Transverse colon (tissue), 4 donors: ENCODE measurements around the gene ZNF148. TPM values are rescaled to one million over a fixed set of nuclear protein-coding genes. Genes with fewer than 3 reads are reported as not detected.

Experiments used
- DNase-seq: peaks from one replicate; pipeline ENCODE4 v3.0.0-alpha.2; 2019
- H3K27ac ChIP-seq, 4 donors: fragments of 200-600 bp; sonication (generic); 2 replicates each; pipeline ENCODE4 v1.5.1; 2016 to 2018; ENCODE audit warnings: inconsistent platforms in 4 of 4
- H3K27me3 ChIP-seq: fragments of 200-600 bp; sonication (generic); 2 replicates; pipeline ENCODE4 v1.5.1; 2017; ENCODE audit warnings: inconsistent platforms
- H3K36me3 ChIP-seq, 4 donors: fragments of 200-600 bp; sonication (generic); 2 replicates each; pipeline ENCODE4 v1.5.1; 2017 to 2019; ENCODE audit warnings: inconsistent platforms in 4 of 4
- H3K4me1 ChIP-seq, 4 donors: fragments of 200-600 bp; sonication (generic); 2 replicates each; pipeline ENCODE4 v1.5.1; 2017 to 2020; ENCODE audit warnings: inconsistent platforms in 4 of 4
- H3K4me3 ChIP-seq, 4 donors: fragments of 200-600 bp; sonication (generic); 1 replicate in 1 of 4; 2 replicates in 3 of 4; pipeline versions ENCODE4 v1.5.1 to v1.6.1; 2017 to 2019; ENCODE audit warnings: inconsistent platforms in 4 of 4
- H3K9me3 ChIP-seq, 2 donors: fragments of 200-600 bp; sonication (generic); 2 replicates each; pipeline ENCODE4 v1.5.1; 2017 to 2019; ENCODE audit warnings: inconsistent platforms in 2 of 2
- EP300 ChIP-seq: sonication (generic); formaldehyde crosslinking; IDR thresholded peaks from one replicate; pipeline ENCODE4 v1.6.1; 2017; ENCODE audit warnings: antibody characterized with exemption, low read depth
- POLR2A ChIP-seq: fragments of 450-650 bp; IDR thresholded peaks from one replicate; pipeline ENCODE4 v1.6.1; 2016; ENCODE audit warnings: antibody characterized with exemption, mild to moderate bottlenecking, moderate library complexity
- POLR2AphosphoS5 ChIP-seq, 3 donors: sonication (generic); formaldehyde crosslinking; IDR thresholded peaks; one replicate each; pipeline ENCODE4 v1.6.1; 2016; ENCODE audit warnings: antibody characterized with exemption in 3 of 3
- WGBS, 2 donors: methylation state at CpG; one replicate each; pipeline ENCODE4 v1.1.5; 2018; ENCODE audit warnings: low coverage in 1 of 2; 5-methylcytosine and 5-hydroxymethylcytosine counted together
- in situ Hi-C, 4 donors: fragments of 200-750 bp; cut with MboI; loops; one replicate each; pipeline versions ENCODE4 v1.15.0 to v1.15.1; 2017; ENCODE audit warnings: low sequenced_read_pairs in 3 of 4, low pct_ligation_motif_present in 1 of 4, low pct_unique_long_range_greater_than_20kb in 1 of 4
- intact Hi-C: fragments of 100-400 bp; cut with DNase I; formaldehyde crosslinking; loops from one replicate; pipeline ENCODE4 v1.15.1; 2023; ENCODE audit warnings: low total_unique reads
- small RNA-seq, 4 donors: library from RNA; depleted of rRNA; stranded (forward); fragments of <200 nt; gene quantifications; one replicate each; pipeline ENCODE3, GENCODE V24; 2016
- total RNA-seq, 4 donors: library from RNA; depleted of rRNA; stranded (reverse); fragments of >200 nt; gene quantifications; one replicate each; pipeline ENCODE4 v1.1.0, GENCODE V29; 2016
- TF ChIP-seq, protein P1 (sequence below), 5 experiments: fragments of 200-600 bp in 3 of 5; fragments of 450-650 bp in 2 of 5; sonication (generic) in 3 of 5; IDR thresholded peaks; 1 replicate in 2 of 5; 2 replicates in 3 of 5; pipeline ENCODE4 v1.5.1; 2016 to 2017; ENCODE audit warnings: antibody characterized with exemption in 5 of 5, inconsistent platforms in 3 of 5, mild to moderate bottlenecking in 2 of 5, moderate library complexity in 1 of 5

The ZNF148 gene
- total RNA-seq, 4 donors from 2014 or later: 23.6 to 30.3 (median 27.6) TPM

DNA sequence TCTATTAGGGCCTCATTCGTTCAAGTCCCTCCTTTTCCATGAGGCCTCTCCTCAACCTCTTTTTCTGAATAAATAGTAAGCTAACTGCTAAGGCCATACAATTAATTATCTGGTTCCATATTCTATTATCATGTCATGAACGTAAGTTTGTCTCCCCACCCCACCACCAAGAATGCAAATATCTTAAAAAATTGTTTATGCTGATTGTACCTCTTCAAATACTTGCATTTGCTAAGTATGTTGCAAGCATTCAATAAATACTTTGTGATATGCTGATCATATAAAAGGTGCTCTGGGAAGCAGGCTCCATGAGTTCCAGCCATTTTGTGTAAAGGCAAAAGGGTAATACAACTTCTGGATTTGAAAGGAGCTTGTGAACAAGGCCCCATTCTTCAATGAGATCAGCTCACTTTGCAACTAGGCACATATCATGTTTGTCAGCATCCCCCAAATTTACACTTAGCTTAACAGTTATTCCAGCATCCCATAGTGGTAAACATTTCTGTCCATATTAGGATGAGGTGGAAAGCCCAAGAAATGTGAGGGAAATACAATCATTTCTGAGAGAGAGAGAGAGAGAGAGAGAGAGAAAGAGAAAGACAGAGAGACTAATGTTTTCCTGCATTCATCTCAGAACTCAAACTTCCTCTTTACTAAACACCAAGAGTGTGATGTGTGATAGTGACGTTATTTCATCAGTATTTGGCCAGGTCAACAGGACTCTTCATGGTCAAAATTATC is 195.8 kb downstream of the ZNF148 start:
- H3K27me3 ChIP-seq: no peaks in the 10 kb centered on the region
- H3K4me1 ChIP-seq: no peaks in the 10 kb centered on the region
- no peaks in the 10 kb centered on the region for H3K36me3 ChIP-seq
- H3K4me3 ChIP-seq: no peak overlapping the region
- no peak for TF ChIP-seq EP300
- TF ChIP-seq, protein P1, sequence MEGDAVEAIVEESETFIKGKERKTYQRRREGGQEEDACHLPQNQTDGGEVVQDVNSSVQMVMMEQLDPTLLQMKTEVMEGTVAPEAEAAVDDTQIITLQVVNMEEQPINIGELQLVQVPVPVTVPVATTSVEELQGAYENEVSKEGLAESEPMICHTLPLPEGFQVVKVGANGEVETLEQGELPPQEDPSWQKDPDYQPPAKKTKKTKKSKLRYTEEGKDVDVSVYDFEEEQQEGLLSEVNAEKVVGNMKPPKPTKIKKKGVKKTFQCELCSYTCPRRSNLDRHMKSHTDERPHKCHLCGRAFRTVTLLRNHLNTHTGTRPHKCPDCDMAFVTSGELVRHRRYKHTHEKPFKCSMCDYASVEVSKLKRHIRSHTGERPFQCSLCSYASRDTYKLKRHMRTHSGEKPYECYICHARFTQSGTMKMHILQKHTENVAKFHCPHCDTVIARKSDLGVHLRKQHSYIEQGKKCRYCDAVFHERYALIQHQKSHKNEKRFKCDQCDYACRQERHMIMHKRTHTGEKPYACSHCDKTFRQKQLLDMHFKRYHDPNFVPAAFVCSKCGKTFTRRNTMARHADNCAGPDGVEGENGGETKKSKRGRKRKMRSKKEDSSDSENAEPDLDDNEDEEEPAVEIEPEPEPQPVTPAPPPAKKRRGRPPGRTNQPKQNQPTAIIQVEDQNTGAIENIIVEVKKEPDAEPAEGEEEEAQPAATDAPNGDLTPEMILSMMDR (IDR thresholded peaks at IDR 0.05): no peak
- DNase-seq: no peak
- H3K9me3 ChIP-seq: no peaks in the 10 kb centered on the region
- H3K27ac ChIP-seq: no peak overlapping the region
- 73 to 84% methylated on average over 3 of the region's 3 CpGs for WGBS, 2 donors
- in situ Hi-C loops: no loop called here
- intact Hi-C loops: no loop called here

DNA sequence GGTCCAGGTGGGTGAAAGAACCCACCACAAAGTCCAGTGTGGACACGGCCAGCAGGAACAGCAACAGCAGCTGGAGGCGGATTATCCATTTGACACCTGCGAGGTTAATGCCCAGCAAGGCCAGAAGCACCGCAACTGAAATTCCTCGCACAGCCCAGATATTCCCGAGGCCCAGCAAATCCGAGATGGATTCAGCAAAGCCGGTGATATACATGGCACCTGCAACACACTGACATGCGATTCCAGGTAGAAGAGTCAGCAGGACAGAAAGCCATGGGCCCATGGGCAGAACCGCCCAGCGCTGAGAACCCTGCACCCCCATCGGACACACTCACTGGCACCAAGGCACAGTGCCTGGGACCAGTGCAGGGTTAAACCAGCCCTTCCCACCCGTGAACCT is 197.4 kb downstream of the ZNF148 start:
- no peak for DNase-seq
- Histone ChIP-seq H3K4me3 (no peak overlapping the region), H3K36me3 (no peaks in the 10 kb centered on the region), H3K27me3 (no peaks in the 10 kb centered on the region), H3K27ac (no peak overlapping the region), H3K4me1 (no peaks in the 10 kb centered on the region), H3K9me3 (no peaks in the 10 kb centered on the region)
- in situ Hi-C loops (no loop called here), intact Hi-C loops (no loop called here)
- WGBS, 2 donors: 94% methylated on average over 13 of the region's 13 CpGs; no CpG with 5 or more reads in 1 of the 2 donors
- TF ChIP-seq POLR2AphosphoS5 (IDR thresholded peaks at IDR 0.05) (no peak), POLR2A (no peak), EP300 (no peak)
- TF ChIP-seq, protein P1 (IDR thresholded peaks at IDR 0.05): no peak

Small RNA genes lying within 50 kb of the gene (small RNA-seq; reads per million reads assigned to genes)
- gene RNU6-232P: 0 reads per million in 4 donors

Other genes starting within 250 kb of the ZNF148 start
- gene SLC12A8, start 162.6 kb downstream of the ZNF148 start, total RNA-seq: 10 to 100 TPM in 1 of 4 donors, 1 to 10 TPM in 3; 5.4 to 10.5 (median 6.8) TPM
- 100 to 1,000 TPM in 1 of 4 donors, 10 to 100 TPM in 3; 66.5 to 112 (median 82.1) TPM for gene SNX4, start 144.9 kb upstream of the ZNF148 start, total RNA-seq
- gene OSBPL11, start 220.2 kb upstream of the ZNF148 start, total RNA-seq: 10 to 100 TPM in 2 of 4 donors, 1 to 10 TPM in 2; 1.6 to 19.0 (median 9.1) TPM